Panc1 (cell line): ENCODE data around the gene TPRG1L.

Experiments
- POLR2AphosphoS5 ChIP-seq: IDR thresholded peaks from 2 replicates; pipeline ENCODE4 v1.6.1; 2012; ENCODE audit warnings: mild to moderate bottlenecking, low read depth, low read length, moderate library complexity
- TF ChIP-seq, protein P1 (sequence below): fragments of 450-650 bp; IDR thresholded peaks from 2 replicates; pipeline ENCODE4 v1.5.1; 2017; ENCODE audit warnings: mild to moderate bottlenecking

DNA sequence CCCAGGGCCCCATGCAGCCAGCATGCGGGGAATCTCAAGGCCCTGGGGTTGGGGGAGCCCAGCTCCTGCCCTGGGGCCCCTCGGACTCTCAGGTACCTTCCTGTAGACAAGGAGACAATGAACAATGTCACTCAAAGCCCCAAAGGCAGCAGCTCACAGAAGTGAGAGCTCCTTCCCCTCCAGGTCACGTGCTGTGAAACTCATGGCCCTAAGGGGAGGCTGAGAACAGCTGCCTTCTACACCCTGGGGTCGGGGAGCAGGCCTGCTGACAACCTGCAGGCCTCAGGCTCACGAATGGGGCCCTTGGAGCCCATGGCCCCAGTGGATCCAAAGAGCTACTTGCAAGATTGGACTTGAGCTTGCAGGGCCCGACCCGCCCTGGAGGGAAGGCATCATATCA, 16.7 kb upstream of the TPRG1L start:
- no peak for TF ChIP-seq POLR2AphosphoS5
- TF ChIP-seq, protein P1, sequence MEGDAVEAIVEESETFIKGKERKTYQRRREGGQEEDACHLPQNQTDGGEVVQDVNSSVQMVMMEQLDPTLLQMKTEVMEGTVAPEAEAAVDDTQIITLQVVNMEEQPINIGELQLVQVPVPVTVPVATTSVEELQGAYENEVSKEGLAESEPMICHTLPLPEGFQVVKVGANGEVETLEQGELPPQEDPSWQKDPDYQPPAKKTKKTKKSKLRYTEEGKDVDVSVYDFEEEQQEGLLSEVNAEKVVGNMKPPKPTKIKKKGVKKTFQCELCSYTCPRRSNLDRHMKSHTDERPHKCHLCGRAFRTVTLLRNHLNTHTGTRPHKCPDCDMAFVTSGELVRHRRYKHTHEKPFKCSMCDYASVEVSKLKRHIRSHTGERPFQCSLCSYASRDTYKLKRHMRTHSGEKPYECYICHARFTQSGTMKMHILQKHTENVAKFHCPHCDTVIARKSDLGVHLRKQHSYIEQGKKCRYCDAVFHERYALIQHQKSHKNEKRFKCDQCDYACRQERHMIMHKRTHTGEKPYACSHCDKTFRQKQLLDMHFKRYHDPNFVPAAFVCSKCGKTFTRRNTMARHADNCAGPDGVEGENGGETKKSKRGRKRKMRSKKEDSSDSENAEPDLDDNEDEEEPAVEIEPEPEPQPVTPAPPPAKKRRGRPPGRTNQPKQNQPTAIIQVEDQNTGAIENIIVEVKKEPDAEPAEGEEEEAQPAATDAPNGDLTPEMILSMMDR, result no peak
